Kidney tubule cell (primary cell): Measurements from ENCODE around the gene DNAJC10.
"Not testable (repeated sequence)": the region's sequence is repeated elsewhere in the genome, so short reads cannot be mapped to it uniquely, and the experiment has no call there.

Experiments
- DNase-seq: peaks from one replicate; pipeline ENCODE4 v3.0.0-alpha.2; 2018; ENCODE audit warnings: low spot score

DNAJC10 gene

GRCh38 chr2:182724656-182725055 lies 8.6 kb downstream of the DNAJC10 start:
- DNase-seq, result no peak

GRCh38 chr2:182726473-182726872 lies 10.4 kb downstream of the DNAJC10 start:
- no peak for DNase-seq

GRCh38 chr2:182728014-182728413 lies 12.0 kb downstream of the DNAJC10 start:
- no peak for DNase-seq

DNA sequence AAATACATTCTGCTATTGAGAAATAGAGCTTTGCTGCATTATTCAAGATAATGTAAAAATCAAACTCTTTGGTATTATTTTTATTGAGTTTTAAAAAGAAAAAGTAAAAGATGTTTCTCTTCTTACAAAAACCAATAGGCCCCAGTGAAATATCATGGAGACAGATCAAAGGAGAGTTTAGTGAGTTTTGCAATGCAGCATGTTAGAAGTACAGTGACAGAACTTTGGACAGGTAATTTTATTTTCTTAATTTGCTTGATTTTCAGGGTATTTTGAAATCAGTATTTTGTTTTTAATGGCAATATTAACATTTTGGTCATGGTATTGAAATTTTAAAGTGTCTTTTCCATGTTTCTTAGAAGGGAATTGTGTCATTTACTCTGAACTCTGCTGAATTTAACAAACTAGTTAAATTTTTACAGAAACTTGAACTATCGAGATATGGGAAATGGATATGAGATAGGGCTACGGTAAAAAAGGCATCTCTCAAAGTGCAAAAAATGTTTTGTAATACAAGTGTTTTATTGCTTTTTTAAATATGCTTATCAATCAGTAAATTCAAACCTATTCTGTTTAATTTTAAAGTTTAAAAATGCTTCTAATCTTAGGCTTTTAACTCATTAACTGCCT lies 13.8 kb downstream of the DNAJC10 start:
- no peak for DNase-seq

DNA sequence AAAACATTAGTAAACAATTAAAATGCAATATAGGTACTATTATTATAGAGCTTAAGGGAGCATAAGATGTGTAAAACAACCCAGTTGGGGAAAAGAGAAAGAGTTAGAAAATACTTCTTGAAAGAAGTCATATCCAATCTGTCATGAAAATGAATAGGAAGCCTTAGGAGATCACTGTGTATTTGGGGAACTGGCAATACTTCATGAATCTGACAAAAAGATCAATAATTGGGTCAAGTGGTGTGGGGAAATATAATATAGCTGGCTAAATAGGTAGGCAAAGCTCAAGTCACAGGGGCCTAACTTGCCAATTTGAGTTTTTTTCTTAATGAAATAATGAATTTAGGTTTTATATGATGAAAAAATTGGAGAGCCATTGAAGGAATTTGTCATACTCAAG lies 14.4 kb downstream of the DNAJC10 start:
- no peak for DNase-seq

DNA sequence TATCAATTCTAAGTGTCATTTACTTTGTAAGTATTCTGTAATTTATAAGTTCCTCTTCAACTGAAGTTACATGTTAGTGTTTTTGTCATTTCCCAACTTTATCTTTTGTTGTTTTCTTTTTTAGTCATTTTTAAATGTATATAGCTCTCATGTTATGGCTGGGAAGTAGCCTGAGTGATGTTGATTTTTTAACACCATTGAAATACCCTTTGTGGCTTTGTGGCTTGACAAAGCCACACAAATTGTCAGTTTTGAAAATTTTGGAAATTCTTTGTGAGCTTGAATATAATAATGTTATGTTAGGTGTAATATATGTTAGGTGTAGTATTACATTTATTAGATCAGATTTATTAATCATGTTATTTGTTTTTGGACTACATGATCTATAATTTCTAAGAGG lies 16.7 kb downstream of the DNAJC10 start:
- DNase-seq, result no peak

- no peak for DNase-seq
Observed at GRCh38 chr2:182733572-182733971, 17.5 kb downstream of the DNAJC10 start.

GRCh38 chr2:182736856-182737255 lies 20.8 kb downstream of the DNAJC10 start:
- DNase-seq, result not testable (repeated sequence)

GRCh38 chr2:182740701-182741100 lies 24.6 kb downstream of the DNAJC10 start:
- no peak for DNase-seq

DNA sequence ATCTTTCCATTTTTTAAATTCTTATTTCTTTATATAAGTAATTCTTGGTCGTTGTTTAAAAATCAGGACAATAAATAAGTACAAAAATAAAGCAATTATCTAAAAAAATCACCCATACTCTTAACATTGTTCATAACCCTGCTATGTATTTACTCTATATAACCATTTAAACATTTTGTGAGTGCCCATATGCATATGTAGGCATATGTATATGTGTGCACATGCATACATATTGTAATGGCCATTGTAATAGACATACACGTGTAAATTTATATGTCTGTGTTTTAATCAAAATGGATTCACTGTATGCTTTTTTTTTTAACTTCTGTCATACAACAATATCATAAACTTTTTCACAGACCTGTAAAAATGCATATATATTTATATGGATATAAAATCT lies 25.6 kb downstream of the DNAJC10 start:
- no peak for DNase-seq

GRCh38 chr2:182744490-182744889 lies 28.4 kb downstream of the DNAJC10 start:
- no peak for DNase-seq

DNA sequence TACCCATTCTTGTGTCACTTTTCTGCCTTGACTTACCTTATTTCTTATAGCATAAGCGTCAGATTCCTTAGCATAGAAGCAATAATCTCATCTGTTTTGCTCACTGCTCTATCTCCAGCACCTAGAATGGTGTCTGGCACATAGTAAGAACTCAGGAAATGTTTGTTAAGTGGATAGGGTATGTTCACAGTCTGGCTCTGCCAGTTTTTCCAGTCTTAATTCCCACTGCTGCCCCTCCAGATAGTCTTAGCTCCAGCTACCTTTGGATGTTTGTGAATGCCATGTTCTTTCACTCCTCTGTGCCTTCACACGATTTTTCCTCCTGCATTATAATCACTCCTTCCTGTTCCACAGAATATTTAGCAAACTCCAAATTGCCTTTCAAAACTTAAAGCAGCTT lies 29.0 kb downstream of the DNAJC10 start:
- no peak for DNase-seq

DNA sequence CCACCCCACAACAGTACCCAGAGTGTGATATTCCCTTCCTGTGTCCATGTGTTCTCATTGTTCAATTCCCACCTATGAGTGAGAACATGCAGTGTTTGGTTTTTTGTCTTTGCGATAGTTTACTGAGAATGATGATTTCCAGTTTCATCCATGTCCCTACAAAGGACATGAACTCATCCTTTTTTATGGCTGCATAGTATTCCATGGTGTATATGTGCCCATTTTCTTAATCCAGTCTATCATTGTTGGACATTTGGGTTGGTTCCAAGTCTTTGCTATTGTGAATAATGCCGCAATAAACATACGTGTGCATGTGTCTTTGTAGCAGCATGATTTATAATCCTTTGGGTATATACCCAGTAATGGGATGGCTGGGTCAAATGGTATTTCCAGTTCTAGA lies 29.8 kb downstream of the DNAJC10 start:
- not testable (repeated sequence) for DNase-seq

DNA sequence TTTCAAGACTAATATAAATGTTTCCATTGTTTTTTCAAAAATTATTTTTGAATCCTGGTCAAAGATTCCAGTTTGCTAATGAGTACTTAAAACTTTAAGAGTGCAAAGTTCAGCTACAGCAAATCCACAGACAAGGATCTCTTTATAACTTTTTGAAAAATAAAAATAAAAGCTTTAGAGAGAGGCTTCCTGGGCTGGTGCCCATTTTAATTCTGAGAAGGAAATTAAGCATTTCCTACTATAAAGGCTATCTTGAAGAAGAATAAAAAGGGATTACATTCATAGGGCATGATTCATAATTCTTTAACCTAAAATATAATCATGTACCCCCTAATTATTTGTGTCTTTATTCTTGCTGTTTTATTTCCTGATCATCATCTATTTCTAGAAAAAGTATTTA lies 38.2 kb downstream of the DNAJC10 start:
- no peak for DNase-seq

DNA sequence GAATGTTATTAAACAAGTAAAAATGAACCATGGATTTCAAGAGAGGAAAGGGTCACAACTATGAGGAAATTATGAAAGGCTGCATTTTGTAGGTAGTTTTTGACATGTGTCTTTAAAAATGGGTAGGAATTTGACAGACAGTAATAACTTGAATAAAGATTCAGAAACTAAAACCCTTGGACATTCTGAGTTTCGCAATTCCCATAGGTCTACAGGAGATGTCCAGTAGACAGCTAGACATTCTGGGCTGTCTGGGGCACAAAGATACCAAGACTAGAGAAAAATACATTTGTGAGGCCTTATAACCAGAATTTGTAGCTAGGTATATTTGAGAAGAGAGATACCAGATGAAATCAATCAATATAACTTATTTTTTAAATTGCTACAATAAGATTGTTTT lies 42.3 kb downstream of the DNAJC10 start:
- no peak for DNase-seq

GRCh38 chr2:182761903-182762302 lies 45.8 kb downstream of the DNAJC10 start:
- DNase-seq, result peak; percentile 2

DNA sequence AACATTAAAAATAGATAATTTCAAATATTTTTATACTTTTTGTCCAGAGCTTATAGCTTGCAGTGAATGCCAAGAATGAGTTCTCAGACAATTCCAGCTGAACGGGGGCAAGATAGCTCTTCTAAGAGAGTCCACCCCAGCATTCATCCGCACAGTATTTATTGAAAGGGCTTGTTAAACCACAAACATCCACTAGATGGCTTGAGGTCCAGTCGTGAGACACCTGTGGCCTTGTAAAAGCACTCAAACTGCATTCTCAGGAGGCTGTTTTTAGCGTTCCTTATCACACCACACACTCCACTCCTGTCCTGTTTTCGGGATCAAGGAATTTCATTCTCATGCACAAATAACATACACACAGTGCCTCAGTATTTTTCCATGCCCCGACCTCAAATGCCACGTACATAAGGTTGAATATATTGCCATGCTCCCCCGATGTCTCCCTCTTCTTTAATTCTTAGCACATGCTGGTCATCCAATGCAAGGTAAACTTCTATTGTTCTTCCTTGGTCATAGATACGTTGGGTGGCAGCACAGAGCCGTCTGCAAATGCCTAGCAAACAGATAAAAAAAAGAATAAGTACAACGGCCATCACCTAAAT lies 47.4 kb downstream of the DNAJC10 start:
- DNase-seq, result peak; percentile 50

DNA sequence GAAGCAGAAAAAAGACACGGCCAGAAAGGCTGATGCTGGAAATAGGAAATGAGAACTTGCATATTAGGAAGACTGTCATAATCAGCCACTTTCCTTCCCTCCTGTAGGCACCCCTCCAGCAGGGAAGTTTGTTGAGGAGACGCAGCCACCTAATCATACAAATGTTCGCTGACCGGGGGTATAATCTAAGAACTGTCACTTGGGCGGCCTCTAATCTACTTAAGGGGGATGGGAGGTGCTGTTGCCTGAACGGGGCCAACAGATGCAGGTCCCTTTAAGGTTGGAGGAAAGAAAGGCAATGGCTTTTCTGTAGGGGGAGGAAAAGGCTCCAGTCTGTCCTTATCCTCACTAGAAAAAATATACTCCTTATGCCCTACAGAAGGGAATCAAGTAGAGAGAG lies 50.6 kb downstream of the DNAJC10 start:
- DNase-seq, result no peak

DNA sequence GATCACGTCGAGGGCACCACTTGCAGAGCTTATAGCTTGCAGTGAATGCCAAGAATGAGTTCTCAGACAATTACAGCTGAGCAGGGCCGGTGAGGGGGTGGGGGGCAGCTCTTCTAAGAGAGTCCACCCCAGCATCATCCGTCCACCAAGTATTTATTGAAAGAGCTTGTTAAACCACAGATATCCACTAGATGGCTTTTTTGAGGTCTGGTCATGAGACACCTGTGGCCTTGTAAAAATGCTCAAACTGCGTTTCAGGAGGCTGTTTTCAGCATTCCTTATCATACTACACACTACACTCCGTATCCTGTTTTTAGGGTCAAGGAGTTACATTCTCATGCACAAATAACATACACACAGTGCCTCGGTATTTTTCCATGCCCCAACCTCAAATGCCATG lies 51.5 kb downstream of the DNAJC10 start:
- peak; percentile 20 for DNase-seq

- not testable (repeated sequence) for DNase-seq
Observed at GRCh38 chr2:182768950-182769349, 52.9 kb downstream of the DNAJC10 start.

GRCh38 chr2:182779323-182779722 lies 63.3 kb downstream of the DNAJC10 start:
- no peak for DNase-seq

- DNase-seq, result not testable (repeated sequence)
Observed at GRCh38 chr2:182781099-182781498, 65.0 kb downstream of the DNAJC10 start.

- DNase-seq, result not testable (repeated sequence)
Observed at GRCh38 chr2:182782686-182783085, 66.6 kb downstream of the DNAJC10 start.

- no peak for DNase-seq
Observed at GRCh38 chr2:182784058-182784706, 68.1 kb downstream of the DNAJC10 start.
